OCI-M2 (cell line): ENCODE data around the gene GLCCI1.
"Not testable (repeated sequence)": the region's sequence is repeated elsewhere in the genome, so short reads cannot be mapped to it uniquely, and the experiment has no call there.

Experiments
- DNase-seq: peaks from one replicate; lab custom pipeline; 2025; ENCODE audit not compliant: unreplicated experiment; lab: John Stamatoyannopoulos, UW

Gene GLCCI1

DNA sequence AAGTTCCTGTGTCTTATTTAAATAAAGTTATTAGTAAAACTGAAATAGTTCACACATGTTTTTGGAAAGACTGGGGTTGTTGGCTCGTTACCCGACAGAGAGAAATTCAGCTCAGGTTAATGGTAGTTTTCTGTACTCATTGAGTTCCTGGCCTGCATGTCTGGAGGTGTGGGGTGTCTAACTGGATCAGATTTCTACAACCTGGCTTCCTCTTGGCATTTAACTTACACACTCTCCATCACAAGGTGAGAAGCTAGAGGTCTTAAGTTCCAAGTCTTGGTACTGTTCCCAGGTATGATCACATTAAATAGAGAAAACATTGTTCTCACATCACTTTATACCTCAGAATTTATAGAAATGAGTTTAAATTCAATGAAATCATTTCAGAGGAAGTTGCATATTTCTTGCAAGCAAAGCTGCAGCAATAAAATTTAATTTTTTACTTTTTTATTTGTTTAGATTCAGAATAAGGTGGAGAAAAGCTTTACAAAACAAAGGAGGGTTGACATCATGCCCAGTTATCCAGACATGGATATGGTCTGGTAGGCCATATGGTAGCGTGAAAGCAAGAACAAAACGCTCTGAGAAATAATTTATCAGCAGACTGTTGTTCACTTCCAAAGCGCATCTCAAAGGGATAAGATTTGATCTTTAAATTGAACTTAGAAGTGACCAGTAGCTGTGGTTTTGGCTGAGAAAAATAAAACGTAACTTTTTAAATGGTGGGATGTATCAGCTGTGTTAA, 120.6 kb downstream of the GLCCI1 start:
- DNase-seq, result no peak

DNA sequence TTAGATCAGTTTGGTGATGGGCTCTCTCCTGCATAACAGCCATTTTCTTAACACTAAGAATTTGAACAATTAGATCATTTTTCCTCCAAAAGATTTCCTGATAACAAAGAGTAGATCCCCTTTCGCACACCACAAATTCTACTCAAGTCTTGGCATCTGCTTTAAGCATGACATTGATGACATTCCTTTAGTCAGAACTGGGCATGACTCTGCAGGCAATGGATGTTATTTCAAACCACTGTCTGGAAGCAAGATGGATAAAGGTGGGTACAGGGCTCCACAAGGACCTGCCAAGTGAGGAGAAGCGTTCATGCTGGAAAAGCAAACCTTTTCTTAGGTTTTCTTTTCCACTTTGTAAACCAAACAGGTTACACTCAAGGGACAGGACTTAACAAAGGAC, 123.5 kb downstream of the GLCCI1 start:
- DNase-seq, result no peak

DNA sequence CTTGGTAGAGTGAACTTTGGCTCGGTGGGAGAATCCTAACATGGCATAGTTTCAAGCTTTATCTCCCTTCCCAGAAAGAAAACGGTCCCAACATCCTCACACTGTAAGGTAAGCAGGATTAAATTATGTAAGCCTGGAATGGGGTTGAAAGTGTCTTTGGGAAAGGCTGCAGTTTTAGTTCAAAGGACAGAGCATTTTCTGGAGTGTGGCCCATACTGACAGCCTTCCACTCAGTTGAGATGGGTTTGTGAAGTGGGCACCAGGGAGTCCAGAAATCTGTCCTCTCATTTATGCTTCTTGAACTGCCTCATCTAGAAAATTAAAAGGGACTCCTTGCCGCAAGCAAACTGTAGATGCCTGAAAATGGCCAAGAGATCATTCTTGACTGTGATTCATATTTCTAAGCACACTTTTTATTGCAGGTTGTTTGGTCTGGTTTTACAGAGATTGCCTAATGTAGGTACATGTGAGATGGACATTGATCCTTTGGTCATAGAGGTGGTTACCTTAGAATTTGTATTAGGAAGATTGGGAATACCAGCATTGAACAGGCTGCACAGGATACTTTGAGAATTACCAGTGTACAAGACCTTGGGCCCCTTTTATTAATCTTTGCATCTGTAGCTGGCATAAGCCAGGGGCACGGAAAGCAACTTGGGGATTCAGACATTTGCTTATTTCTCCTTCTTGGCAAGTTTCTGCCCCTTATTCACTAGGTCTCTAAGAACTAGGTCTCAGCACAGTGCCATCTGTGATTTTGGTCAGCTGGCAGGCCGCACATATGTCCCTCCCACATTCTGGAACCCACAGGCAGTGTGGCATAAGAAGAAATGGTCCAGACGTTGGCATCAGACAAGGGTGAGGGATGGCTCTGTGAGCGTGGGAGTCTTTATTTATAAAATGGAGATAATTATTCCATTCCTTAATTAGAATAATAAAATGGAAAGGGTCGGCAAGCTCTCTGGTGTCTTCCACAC, 125.9 kb downstream of the GLCCI1 start:
- DNase-seq, result no peak

DNA sequence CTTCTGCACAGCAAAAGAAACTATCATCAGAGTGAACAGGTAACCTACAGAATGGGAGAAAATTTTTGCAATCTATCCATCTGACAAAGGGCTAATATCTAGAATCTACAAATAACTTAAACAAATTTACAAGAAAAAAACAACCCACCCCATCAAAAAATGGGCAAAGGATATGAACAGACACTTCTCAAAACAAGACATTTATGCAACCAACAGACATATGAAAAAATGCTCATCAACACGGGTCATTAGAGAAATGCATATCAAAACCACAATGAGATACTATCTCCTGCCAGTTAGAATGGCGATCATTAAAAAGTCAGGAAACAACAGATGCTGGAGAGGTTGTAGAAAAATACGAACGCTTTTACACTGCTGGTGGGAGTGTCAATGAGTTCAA, 132.7 kb downstream of the GLCCI1 start:
- DNase-seq, result not testable (repeated sequence)

DNA sequence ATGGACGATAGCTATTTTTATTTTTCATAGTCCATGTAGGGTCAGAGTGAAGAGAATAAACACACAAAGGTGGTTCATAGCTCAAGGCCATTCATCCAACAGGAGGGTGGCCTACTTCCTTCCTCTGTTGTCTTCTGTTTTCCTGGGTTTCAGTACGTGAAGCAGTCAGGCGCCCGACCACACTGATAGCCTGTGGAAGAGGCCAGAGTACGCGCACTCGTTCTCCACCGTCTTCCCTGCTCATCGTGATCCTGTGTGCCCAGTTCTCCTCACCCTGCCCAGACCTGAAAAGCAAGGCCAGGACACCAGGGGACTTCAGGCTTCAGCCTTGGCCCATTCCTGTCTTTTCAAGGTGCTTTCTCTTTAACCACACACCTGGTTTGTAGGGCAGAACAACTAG, 134.7 kb downstream of the GLCCI1 start:
- no peak for DNase-seq

DNA sequence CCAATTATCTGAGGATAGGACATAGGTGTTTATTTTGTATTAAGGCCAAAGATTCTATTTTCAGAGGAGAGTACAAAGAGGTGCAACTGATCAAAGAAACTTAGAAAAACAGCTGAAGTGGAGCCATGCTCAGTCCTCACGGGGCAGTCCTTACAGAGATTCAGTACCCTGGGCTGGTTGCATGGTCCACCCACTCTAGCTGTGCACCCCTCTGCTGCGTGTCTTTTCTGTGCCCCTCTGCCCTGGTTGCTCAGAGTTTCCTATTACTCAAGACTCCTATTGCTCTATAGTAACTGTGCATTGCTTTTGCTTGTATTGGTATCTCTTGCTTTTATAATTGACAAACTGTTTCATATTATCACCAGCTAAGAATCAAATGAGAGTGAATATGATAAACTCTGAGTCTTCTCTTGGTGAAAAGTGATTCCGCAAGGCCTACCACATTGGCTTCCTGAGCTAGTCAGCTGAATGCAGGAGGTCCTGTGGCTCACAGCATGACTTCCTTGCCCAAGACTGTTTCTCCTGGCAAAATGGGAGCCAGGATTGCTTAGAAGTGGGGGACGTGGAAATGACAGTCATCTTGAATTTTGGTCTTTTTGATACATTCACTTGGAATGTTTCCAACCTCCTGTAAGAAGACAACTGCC, 137.0 kb downstream of the GLCCI1 start:
- DNase-seq, result no peak

DNA sequence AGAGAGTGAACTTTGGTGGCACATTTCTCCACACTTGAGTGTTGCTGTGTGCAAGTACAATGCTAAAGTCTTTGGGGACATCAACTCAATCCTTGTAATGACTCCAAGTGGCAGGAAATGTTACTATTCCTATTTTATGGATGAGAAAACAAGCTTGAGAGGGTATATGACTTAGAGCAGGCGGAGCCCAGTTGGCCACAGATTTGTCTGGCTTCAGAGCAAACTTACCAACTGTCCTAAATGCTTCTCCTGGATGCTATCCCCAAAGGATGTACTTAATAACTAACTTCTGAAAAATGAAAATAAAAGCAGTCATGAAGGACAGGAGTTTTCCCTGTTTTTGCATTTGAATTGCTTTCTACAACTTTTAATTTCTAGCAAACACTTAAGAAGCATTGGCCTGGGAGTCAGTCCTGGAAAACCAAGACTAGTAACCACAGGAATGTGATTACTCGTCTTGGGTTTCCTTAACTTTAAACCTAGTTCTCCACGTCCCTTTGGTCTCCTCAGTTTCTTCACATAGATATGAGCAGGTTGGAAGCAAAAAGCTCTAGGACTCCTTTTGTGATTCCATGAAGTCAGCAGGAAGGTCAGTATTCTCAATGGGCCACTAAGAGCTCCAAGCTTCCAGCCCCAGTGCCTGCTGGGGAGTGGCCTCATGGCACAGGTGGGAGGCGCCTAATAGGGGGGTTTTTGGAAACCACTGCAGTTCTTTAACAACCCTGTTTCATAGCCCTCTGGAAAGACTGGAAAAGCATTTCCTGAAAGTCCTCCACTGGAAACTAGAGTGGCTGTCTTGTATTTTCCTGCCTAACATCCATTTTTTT, 140.8 kb downstream of the GLCCI1 start:
- DNase-seq, result no peak

DNA sequence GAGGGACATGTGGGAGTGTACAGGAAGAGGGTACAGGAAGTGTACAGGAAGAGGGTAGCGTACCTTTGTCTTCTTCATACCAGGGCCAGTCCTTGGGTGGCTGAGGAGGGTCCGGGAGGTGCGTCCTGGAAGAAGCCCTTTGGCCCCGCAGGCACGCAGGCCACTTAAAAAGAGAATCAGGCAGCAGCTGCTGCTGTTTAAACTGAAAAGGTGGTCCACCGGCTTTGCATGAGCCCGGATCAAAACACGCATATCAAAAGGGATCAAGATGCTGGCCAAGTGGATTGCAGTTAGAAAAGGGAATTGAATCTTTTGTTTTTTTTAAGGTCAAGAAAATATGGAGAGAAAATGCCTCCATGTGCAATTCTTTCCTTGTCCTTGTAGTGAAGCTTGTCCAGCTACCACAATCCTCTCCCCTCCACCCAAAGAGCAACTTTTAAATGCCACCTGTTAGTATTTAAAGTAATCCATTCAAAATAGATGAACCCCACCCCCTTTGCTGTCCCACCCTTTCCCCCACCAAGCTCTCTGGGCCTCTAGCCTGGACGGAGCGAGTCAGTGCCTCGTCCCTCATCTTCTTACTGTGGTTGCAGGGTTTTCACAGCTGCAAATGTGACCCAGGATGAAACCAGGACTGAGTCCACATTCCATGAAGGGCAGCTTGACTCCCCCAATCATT, 142.8 kb downstream of the GLCCI1 start:
- no peak for DNase-seq

DNA sequence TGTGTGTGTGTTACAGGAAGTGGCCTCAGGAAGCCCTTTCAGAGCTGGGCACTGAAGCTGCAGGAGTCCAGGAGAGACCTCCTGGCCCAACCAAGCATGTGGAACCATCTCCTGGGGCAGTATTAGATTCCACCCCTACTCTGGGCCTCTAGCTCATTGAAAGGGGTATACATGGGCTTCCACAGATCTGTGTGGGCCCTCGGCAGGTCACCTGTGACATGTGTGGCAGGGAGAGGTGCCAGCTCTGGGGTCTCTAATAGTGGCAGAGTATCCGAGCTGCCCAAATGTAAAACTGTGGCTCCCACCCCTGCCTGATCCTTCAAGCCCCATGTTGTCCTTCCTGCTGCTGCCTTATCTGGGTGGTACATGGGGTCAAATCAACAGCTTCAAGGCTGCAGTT, 144.1 kb downstream of the GLCCI1 start:
- DNase-seq, result no peak

DNA sequence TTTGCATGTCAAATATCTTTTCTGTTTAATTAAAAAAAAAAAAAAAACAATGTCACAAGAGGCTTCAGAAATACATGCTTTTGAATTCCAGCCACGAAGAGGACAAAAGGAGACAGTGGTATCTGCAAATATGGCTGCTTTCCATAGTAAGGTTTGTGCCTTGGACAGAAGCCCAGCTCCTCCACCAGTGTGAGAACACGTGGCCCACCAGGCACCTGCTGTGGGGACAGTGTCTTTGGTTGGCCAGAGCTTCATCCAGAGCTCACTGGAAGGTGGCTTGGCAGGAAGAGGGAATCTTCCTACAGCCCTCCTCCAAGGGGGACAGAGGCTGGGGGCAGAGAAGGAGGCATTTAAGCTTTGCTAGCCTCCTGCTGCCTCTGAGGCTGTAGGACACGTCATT, 144.6 kb downstream of the GLCCI1 start:
- no peak for DNase-seq

DNA sequence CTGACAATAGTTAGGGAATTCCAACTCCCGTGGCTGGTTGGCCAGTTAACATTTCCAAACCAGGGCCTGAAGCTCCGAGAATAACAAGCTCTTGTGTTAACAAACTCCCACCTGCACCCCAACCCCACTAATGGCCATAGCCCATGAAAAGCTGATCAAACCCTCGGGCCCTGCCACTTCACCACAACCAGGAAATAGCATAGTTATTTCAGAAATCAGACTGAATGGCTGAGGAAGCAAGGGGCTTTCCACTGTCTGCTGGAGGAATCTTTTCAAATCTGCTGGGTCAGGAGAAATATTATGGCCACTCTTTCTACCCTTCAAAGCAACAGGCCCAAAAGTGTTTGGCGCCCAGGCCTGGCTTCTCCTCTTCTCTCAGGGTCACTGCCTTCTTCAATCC, 145.6 kb downstream of the GLCCI1 start:
- DNase-seq, result no peak

DNA sequence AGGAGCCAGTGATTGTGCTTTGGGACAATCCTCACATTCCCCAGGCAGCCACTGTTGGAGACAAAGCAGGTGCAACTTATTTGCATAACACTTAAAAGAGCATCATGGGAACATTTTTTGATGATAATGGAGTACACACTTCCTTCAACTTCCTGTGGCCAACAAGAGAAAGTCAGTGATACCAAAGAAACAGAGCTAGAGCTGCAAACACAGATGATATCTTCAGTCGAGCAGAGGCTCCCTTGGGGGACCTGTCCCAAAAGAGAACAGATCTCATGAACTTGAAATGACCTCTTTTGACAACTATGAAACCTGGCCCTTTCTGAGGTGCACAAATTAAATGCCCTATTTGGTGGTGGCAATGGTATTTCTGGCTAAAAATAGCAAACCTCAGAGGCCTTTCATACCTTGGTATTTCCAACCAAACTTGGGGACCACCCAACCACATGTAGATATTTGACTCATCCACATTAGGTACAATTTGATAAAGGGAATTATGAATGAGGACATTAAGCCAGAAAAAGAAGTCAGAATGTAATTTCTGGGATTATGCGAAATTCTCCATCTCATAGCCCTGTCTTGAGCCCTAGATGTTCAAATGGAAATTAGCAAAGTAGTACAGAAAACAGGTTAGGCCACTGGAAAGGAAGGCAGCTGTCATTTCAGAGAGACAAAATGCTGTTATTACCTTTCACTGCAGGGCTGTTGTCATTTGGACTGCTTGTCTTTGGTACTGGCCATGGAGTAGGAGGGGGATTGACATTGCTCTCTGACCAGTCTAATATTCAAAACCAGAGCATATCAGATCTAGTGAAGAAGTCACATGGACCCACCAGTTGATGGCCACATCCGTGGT, 147.2 kb downstream of the GLCCI1 start:
- DNase-seq, result no peak

DNA sequence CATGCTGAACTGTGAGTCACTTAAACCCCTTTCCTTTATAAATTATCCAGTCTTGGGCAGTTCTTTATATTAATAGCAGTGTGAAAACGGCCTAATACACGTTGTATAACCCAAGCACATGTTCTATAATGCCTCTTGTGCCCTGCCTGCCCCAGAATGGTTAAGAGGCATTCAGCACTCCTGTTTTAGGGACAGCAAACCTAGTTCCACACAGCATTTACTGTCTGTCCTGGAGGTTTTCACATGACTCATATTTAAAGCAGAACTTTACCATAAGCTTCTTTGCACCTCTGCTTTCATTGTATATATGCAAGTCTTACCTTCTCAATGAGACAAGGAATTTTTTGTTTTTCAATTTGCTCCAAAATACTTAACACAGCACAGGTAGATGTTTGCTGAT, 148.6 kb downstream of the GLCCI1 start:
- no peak for DNase-seq

DNA sequence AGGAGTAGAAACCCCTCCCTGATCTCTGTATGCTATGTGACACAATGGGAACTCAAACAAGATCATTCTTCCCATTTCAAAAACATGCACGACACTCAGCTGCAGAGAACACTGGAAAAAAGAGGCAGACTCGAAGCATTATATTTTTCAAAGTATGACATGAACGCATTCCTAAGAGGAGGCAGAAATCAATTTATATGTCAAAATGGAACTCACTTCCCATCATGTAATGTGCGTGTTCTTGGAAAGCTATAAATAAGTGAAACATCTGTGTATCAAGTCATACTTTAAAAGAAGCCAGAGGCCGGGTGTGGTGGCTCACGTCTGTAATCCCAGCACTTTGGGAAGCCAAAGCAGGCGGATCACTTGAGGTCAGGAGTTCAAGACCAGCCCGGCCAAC, 150.7 kb downstream of the GLCCI1 start:
- no peak for DNase-seq

DNA sequence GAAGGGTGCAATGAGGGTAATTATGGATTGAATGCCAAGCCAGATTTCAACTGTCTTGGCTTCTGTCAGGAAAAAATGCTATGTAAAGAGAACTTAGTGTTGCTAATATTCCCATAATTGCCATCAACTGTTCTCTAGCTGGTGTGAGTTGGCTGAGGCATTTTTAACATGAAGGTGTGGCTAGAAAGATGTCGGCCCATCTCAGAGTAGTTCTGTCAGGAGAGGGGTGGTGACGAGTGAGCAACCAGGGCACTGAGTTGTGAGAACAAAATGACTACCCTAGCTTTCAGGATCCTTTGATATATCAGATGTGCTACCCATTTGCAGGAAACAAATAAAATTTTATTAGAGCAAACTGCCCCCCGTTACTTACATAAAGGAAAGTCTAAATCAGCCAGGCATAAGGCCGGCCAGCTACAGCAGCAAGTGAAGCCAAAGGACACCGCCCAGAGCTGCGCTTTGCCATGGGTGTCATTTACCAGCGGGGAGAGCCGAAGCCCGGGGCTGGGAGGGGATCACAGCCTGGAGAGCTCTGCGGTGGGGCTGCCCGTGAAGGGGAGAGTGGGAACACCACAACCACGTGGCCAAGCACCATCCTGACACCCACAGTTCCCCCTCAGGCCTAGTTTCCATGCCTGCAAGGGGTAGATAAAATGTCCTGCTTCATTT, 151.9 kb downstream of the GLCCI1 start:
- no peak for DNase-seq

DNA sequence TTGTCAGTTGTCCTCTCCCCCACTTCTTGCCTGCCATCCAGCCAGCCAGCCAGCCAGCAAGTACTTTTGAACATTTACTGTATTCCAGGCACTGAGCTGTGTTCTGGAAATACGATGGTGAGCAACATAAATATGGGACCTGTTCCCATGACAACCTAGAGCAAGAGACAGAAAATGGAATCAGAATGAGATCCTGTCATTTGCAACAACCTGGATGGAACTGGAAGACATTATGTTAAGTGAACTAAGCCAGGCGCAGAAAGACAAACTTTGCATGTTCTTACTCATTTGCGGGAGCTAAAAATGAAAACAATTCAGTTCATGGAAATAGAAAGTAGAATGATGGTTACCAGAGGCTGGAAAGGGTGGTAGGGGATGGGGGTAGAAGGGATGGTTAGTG, 152.6 kb downstream of the GLCCI1 start:
- no peak for DNase-seq

DNA sequence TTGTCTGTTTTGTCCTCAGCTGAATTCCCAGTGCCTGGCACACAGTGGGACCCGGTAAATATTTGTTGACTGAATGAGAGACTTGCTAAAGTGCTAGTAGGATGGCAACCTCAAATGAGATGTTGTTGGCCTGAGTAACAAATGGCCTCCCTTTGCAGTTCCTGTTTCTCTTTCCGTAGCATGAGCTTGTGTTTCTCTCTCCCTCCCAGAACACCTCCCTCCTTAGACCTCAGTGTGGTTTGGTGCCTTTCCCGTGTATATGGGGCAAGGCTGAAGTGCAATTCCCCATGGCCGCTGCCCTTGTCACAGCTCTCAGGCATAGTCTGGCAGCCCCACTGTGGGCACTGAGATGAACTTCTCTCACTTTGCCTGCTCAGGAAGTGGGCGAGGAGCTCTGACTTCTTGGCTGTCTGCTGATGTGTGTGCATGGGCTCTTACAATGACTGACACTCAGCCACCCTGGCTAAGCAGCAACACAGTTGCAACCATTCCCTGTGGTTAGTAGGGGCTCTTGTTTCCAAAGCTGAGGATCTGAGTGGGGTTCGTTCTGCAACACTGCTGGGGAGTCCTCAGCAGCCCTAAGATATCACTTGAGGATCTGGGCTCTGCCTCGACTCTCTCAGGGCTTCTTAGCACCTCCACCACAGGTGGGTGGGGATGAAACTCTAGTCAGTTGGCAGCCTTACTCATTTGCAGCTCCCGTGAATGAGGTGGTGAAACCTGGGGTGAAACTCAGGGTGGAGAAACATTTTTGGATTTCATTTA, 157.3 kb downstream of the GLCCI1 start:
- DNase-seq, result no peak

DNA sequence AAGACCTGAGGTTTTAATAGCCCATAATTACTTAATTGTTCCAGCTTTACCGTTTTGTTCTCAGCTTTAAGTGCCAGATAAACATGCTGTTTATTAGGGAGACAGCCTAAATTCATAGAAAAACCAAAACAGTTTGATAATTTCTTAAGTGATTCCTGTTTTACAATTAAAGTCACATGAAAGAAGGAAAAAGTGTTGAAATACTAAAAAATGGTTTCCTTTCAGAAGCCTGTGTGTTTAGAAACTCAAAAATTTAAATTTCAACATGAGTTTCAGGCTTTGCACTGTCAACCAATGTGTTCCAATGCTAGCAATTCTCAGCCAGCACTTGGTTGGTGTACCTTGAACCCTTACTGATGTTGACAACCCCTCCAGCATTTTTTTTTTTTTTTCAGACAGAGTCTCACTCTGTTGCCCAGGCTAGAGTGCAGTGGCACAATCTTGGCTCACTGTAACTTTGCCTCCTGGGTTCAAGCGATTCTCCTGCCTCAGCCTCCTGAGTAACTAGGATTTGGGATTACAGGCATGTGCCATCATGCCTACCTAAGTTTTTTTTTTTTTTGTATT, 158.1 kb downstream of the GLCCI1 start:
- DNase-seq, result no peak
